ENCODE results near the gene TTC7B. TPM values are rescaled to one million over a fixed set of nuclear protein-coding genes. Genes with fewer than 3 reads are reported as not detected.

TTC7B gene
- total RNA-seq, 4 donors from 2014 or later, result 0.18 to 53.6 (median 11.2) TPM

GRCh38 chr14:90566481-90566880 lies 249.7 kb downstream of the TTC7B start:
- no peaks in the 10 kb centered on the region for H3K27me3 ChIP-seq
- no peak for TF ChIP-seq POLR2A (IDR thresholded peaks at IDR 0.05)
- no peak for TF ChIP-seq CTCF (IDR thresholded peaks at IDR 0.05)
- H3K4me3 ChIP-seq, result no peak overlapping the region
- DNase-seq, result no peak
- no peaks in the 10 kb centered on the region for H3K36me3 ChIP-seq
- no peaks in the 10 kb centered on the region for H3K4me1 ChIP-seq
- H3K27ac ChIP-seq, result no peak overlapping the region
- no peaks in the 10 kb centered on the region for H3K9me3 ChIP-seq

DNA sequence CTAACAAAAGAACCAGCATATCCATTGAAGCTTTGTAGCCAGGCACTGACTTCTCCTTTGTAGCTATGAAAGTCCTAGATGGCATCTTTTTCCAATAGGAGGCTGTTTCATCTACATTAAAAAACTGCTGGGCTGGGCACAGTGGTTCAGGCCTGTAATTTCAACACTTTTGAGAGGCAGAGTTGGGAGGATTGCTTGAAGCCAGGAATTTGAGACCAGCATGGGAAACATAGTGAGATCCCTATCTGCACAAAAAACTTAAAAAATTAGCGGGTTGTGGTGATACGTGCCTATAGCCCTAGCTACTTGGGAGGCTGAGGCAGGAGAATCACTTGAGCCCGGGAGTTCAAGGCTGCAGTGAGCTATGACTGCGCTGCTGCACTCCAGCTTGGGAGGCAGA lies 251.7 kb downstream of the TTC7B start:
- H3K27ac ChIP-seq, result no peak overlapping the region
- no peaks in the 10 kb centered on the region for H3K27me3 ChIP-seq
- H3K4me1 ChIP-seq, result no peaks in the 10 kb centered on the region
- TF ChIP-seq POLR2A (IDR thresholded peaks at IDR 0.05), result no peak
- TF ChIP-seq CTCF (IDR thresholded peaks at IDR 0.05), result no peak
- no peak for DNase-seq
- H3K9me3 ChIP-seq, result no peaks in the 10 kb centered on the region
- H3K36me3 ChIP-seq, result no peaks in the 10 kb centered on the region
- H3K4me3 ChIP-seq, result no peak overlapping the region

- Histone ChIP-seq H3K9me3 (no peaks in the 10 kb centered on the region), H3K36me3 (no peaks in the 10 kb centered on the region), H3K4me3 (no peak overlapping the region), H3K4me1 (no peaks in the 10 kb centered on the region), H3K27ac (no peak overlapping the region), H3K27me3 (no peaks in the 10 kb centered on the region)
- DNase-seq, result no peak
- no peak for TF ChIP-seq POLR2A (IDR thresholded peaks at IDR 0.05)
- no peak for TF ChIP-seq CTCF (IDR thresholded peaks at IDR 0.05)
Measured at GRCh38 chr14:90562652-90563051, 253.6 kb downstream of the TTC7B start.

GRCh38 chr14:90561920-90562319 lies 254.3 kb downstream of the TTC7B start:
- no peak for TF ChIP-seq CTCF (IDR thresholded peaks at IDR 0.05)
- no peak for TF ChIP-seq POLR2A (IDR thresholded peaks at IDR 0.05)
- no peak overlapping the region for H3K27ac ChIP-seq

DNA sequence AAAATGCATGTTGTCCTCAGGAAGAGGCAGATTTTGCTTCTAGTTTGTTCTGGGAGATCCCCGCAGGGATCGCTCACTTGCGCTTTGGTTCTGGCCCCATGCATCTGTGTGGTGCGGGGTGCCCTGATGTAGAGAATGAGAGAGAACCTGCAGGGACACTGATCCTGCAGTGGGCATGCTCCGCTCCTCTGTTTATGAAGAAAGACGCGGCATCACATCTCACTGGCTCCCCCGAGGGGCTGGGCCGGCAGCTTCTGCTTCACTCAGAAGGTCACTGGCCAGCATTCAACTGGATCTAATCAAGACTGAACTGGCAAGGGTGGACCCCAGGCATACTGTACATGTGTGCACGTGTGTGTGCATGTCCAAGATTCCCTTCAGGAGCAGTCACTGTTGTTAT lies 255.2 kb downstream of the TTC7B start:
- no peak overlapping the region for H3K27ac ChIP-seq
- H3K9me3 ChIP-seq, result no peaks in the 10 kb centered on the region
- DNase-seq, result no peak
- TF ChIP-seq POLR2A (IDR thresholded peaks at IDR 0.05), result no peak
- TF ChIP-seq CTCF (IDR thresholded peaks at IDR 0.05), result no peak
- H3K36me3 ChIP-seq, result no peaks in the 10 kb centered on the region
- H3K27me3 ChIP-seq, result no peaks in the 10 kb centered on the region
- H3K4me1 ChIP-seq, result peaks cover 0 to 3% (median 0%) of the 10 kb centered on the region in 4 donors
- no peak overlapping the region for H3K4me3 ChIP-seq

More at GRCh38 chr14:90561920-90562319, 254.3 kb downstream of the TTC7B start:
- no peaks in the 10 kb centered on the region for H3K4me1 ChIP-seq
- no peak for DNase-seq
- no peak overlapping the region for H3K4me3 ChIP-seq
- H3K27me3 ChIP-seq, result no peaks in the 10 kb centered on the region
- no peaks in the 10 kb centered on the region for H3K36me3 ChIP-seq
- no peaks in the 10 kb centered on the region for H3K9me3 ChIP-seq

- Histone ChIP-seq H3K4me3 (no peak overlapping the region), H3K9me3 (no peaks in the 10 kb centered on the region), H3K27ac (no peak overlapping the region), H3K4me1 (peaks cover 0 to 3% (median 0%) of the 10 kb centered on the region in 4 donors), H3K36me3 (no peaks in the 10 kb centered on the region), H3K27me3 (no peaks in the 10 kb centered on the region)
- no peak for DNase-seq
- no peak for TF ChIP-seq POLR2A (IDR thresholded peaks at IDR 0.05)
- no peak for TF ChIP-seq CTCF (IDR thresholded peaks at IDR 0.05)
Measured at GRCh38 chr14:90560558-90560957, 255.7 kb downstream of the TTC7B start.

Measured in Peyer's patch (tissue), 4 donors.